Progenitor cell of endocrine pancreas (in vitro differentiated cells): ENCODE results near the gene CTNND1. TPM values are rescaled to one million over a fixed set of nuclear protein-coding genes. Genes with fewer than 3 reads are reported as not detected.

ENCODE experiments used
- DNase-seq: peaks from one replicate; pipeline ENCODE4 v3.0.0; 2021; ENCODE audit warnings: low spot score; ENCODE audit not compliant: unreplicated experiment
- H3K27ac Mint-ChIP-seq: 2 replicates; pipeline ENCODE4 v1.8.0; 2021; ENCODE audit warnings: mild to moderate bottlenecking, moderate library complexity, mixed read lengths
- H3K27me3 Mint-ChIP-seq: 2 replicates; pipeline ENCODE4 v1.8.0; 2021; ENCODE audit warnings: mixed read lengths
- H3K36me3 Mint-ChIP-seq: 2 replicates; pipeline ENCODE4 v1.8.0; 2022; ENCODE audit warnings: mixed read lengths; ENCODE audit not compliant: insufficient read depth
- H3K4me1 Mint-ChIP-seq: 2 replicates; pipeline ENCODE4 v1.8.0; 2021; ENCODE audit warnings: low read depth, mixed read lengths
- H3K4me3 Mint-ChIP-seq: 2 replicates; pipeline ENCODE4 v1.8.0; 2021; ENCODE audit warnings: low read depth, mild to moderate bottlenecking, moderate library complexity, mixed read lengths
- H3K9me3 Mint-ChIP-seq: 2 replicates; pipeline ENCODE4 v1.8.0; 2021; ENCODE audit warnings: low read depth, mixed read lengths
- total RNA-seq: library from RNA; stranded (reverse); gene quantifications from 2 replicates; pipeline ENCODE4 v1.2.1, GENCODE V29; 2021
- TF ChIP-seq, protein P1 (sequence below): fragments of 200-600 bp; sonication (generic); IDR thresholded peaks from one replicate; pipeline ENCODE4 v1.5.0; 2021; ENCODE audit warnings: antibody characterized with exemption, mild to moderate bottlenecking; ENCODE audit not compliant: unreplicated experiment

The CTNND1 gene
- total RNA-seq, 1 donor from 2014 or later: 367 TPM

DNA sequence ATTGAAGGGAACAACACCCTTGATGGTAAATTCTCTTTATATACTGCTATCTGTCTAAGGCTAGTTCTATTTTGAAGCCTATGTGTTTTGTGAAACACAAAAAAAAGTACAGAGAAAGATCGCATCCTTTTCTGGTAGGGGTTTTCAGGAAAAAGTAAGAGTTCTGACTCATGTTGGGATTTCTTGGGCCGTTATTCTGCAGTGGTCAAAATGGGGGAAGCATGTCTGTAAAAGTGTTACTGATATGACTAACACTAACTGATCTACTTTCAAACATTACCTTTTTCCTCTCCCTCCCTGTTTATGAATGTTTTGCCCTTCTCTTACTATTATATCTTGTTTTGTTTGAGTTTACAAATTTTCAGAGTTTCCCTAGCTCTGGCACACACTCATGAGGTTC lies 53.9 kb downstream of the CTNND1 start:
- Mint-ChIP-seq H3K27ac (no peak overlapping the region), H3K4me1 (peaks cover 16% of the 10 kb centered on the region), H3K4me3 (no peak overlapping the region), H3K9me3 (no peaks in the 10 kb centered on the region), H3K27me3 (no peaks in the 10 kb centered on the region), H3K36me3 (peaks cover 50% of the 10 kb centered on the region)
- no peak for DNase-seq
- TF ChIP-seq, protein P1, sequence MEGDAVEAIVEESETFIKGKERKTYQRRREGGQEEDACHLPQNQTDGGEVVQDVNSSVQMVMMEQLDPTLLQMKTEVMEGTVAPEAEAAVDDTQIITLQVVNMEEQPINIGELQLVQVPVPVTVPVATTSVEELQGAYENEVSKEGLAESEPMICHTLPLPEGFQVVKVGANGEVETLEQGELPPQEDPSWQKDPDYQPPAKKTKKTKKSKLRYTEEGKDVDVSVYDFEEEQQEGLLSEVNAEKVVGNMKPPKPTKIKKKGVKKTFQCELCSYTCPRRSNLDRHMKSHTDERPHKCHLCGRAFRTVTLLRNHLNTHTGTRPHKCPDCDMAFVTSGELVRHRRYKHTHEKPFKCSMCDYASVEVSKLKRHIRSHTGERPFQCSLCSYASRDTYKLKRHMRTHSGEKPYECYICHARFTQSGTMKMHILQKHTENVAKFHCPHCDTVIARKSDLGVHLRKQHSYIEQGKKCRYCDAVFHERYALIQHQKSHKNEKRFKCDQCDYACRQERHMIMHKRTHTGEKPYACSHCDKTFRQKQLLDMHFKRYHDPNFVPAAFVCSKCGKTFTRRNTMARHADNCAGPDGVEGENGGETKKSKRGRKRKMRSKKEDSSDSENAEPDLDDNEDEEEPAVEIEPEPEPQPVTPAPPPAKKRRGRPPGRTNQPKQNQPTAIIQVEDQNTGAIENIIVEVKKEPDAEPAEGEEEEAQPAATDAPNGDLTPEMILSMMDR: no peak

DNA sequence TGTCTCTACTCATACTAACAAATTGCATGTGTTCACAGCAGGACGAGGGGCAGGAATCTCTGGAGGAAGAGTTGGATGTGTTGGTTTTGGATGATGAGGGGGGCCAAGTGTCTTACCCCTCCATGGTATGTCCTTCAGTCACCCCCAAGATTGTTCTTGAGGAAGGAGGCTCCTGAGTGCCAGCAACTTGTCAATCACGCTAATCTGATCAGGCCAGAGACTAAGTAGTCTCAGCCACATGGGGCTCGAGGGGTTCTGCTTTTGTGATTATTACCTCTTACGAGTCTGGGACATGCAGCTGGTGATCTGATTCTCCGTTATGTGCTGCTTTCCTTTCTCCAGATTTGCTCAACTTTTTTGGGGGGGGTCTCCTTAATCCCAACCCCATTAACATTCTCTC lies 54.3 kb downstream of the CTNND1 start:
- TF ChIP-seq, protein P1: no peak
- H3K4me3 Mint-ChIP-seq: no peak overlapping the region
- peaks cover 16% of the 10 kb centered on the region for H3K4me1 Mint-ChIP-seq
- DNase-seq: no peak
- H3K36me3 Mint-ChIP-seq: peaks cover 50% of the 10 kb centered on the region
- H3K9me3 Mint-ChIP-seq: no peaks in the 10 kb centered on the region
- H3K27ac Mint-ChIP-seq: no peak overlapping the region
- no peaks in the 10 kb centered on the region for H3K27me3 Mint-ChIP-seq

DNA sequence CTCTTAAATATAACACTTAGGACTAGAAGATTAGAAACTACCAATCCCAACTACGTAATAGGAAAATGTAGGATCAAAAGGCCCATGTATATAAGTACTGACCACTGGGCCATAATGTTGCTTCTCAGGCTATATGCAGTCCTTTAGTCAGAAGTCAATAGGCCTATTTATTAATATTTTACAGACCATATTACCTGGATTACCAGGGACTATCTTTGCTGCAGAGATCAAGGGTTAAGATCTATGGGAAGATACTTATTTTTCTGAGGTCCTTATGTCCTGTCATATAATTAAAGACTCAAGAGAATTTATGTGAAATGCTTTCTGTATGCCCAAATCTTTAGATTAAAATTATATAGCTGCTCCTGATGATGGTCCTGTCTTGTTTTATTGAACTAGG lies 57.2 kb downstream of the CTNND1 start:
- Mint-ChIP-seq H3K27ac (no peak overlapping the region), H3K36me3 (peaks cover 41% of the 10 kb centered on the region), H3K4me1 (peaks cover 16% of the 10 kb centered on the region), H3K27me3 (no peaks in the 10 kb centered on the region), H3K4me3 (no peak overlapping the region), H3K9me3 (no peaks in the 10 kb centered on the region)
- no peak for DNase-seq
- TF ChIP-seq, protein P1: no peak

DNA sequence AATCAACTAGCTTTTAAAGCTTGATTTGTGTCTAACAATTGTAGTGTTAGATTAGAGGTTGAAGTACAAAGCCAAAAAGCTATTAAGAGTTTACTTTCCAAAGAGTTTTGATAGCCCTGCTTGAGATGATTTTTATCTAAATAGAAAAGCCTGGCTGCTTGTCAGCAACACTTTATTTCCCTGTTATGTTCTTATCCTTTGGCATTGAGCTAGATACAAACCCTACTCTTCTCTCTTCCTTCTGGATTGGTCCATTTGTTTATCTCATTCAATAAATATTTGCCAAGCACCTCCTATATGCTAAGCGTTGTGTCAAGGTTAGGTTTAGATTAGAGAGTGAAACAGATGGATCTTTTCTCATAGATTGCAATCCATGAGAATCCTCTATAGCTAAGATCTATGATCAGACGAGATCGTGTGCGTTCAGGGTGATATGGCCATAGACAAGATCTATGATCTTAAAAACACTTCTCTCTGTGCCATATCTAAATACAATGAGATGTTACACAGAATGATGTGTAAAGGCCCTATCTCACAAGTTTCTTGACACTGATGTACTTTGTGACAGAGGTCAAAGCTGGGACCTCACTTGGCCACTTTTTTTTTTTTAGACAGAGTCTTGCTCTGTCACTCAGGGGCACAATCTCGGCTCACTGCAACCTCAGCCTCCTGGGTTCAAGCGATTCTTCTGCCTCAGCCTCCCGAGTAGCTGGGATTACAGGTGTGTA lies 57.8 kb downstream of the CTNND1 start:
- DNase-seq: no peak
- no peak overlapping the region for H3K4me3 Mint-ChIP-seq
- TF ChIP-seq, protein P1: no peak
- H3K4me1 Mint-ChIP-seq: peaks cover 16% of the 10 kb centered on the region
- peak overlapping the region; percentile 64 for H3K27ac Mint-ChIP-seq
- H3K36me3 Mint-ChIP-seq: peaks cover 38% of the 10 kb centered on the region
- no peaks in the 10 kb centered on the region for H3K27me3 Mint-ChIP-seq
- H3K9me3 Mint-ChIP-seq: no peaks in the 10 kb centered on the region

DNA sequence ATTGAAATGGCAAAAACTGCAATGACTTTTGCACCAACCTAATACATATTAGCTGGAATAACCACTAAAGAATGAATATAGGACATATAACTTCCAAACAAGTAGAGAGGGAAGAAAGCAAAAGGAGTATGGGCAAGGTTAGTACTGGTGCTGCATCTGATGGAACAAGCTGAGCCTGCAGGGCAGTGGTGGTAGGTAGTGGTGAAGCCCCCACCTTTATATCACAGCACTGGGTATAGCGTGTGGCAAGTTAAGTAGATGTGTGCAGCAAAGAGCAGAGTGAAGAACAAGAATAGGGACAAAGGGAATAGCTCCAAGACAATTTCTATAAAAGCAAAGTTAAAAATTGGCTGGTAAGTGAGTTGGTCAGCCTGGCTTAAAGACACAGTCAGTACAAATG lies 62.3 kb downstream of the CTNND1 start:
- TF ChIP-seq, protein P1: no peak
- Mint-ChIP-seq H3K4me3 (no peak overlapping the region), H3K9me3 (no peaks in the 10 kb centered on the region), H3K27me3 (no peaks in the 10 kb centered on the region), H3K27ac (no peak overlapping the region), H3K36me3 (peaks cover 9% of the 10 kb centered on the region), H3K4me1 (peaks cover 7% of the 10 kb centered on the region)
- no peak for DNase-seq
